Activated CD4-positive, alpha-beta memory T cell treated with anti-CD3 and anti-CD28 coated beads for 36 hours (primary cell): ENCODE results near the gene PDLIM4. TPM values are rescaled to one million over a fixed set of nuclear protein-coding genes. Genes with fewer than 3 reads are reported as not detected.

Source experiments
- CTCF ChIA-PET: fragments of 350-600 bp; sonication (Branson Sonifier 250); formaldehyde crosslinking; loops from one replicate; lab custom pipeline; 2021; ENCODE audit warnings: antibody characterized with exemption, inconsistent platforms; lab: Charles Lee
- POLR2A ChIA-PET: fragments of 350-600 bp; sonication (Branson Sonifier 250); formaldehyde crosslinking; loops from one replicate; lab custom pipeline; 2021; ENCODE audit warnings: antibody characterized with exemption; lab: Charles Lee
- DNase-seq: peaks from one replicate; pipeline ENCODE4 v3.0.0-alpha.2; 2020
- H3K27ac Mint-ChIP-seq: one replicate; pipeline ENCODE4 v1.8.0; 2021; ENCODE audit warnings: mixed read lengths
- H3K27me3 Mint-ChIP-seq: one replicate; pipeline ENCODE4 v1.8.0; 2021; ENCODE audit warnings: mixed read lengths
- H3K36me3 Mint-ChIP-seq: one replicate; pipeline ENCODE4 v1.8.0; 2021; ENCODE audit warnings: mixed read lengths
- H3K4me1 Mint-ChIP-seq: one replicate; pipeline ENCODE4 v1.8.0; 2021; ENCODE audit warnings: low read depth, mixed read lengths
- H3K4me3 Mint-ChIP-seq: one replicate; pipeline ENCODE4 v1.8.0; 2021; ENCODE audit warnings: mild to moderate bottlenecking, mixed read lengths
- H3K9me3 Mint-ChIP-seq: one replicate; pipeline ENCODE4 v1.8.0; 2021; ENCODE audit warnings: mixed read lengths
- intact Hi-C: fragments of 100-400 bp; cut with micrococcal nuclease; formaldehyde crosslinking; loops from one replicate; pipeline ENCODE4 v1.15.1; 2023
- microRNA-seq: library from miRNA; unstranded; fragments of <30 nt; microRNA quantifications from one replicate; pipeline ENCODE4 v1.2.0, GENCODE V29; 2022; ENCODE audit warnings: borderline number of aligned reads, borderline microRNAs expressed, borderline replicate concordance
- total RNA-seq, 2 experiments: library from RNA; stranded (reverse); gene quantifications; one replicate each; pipeline ENCODE4 v1.2.3, GENCODE V29; 2021

The PDLIM4 gene
- total RNA-seq, 2 experiments from 2014 or later = not detected

DNA sequence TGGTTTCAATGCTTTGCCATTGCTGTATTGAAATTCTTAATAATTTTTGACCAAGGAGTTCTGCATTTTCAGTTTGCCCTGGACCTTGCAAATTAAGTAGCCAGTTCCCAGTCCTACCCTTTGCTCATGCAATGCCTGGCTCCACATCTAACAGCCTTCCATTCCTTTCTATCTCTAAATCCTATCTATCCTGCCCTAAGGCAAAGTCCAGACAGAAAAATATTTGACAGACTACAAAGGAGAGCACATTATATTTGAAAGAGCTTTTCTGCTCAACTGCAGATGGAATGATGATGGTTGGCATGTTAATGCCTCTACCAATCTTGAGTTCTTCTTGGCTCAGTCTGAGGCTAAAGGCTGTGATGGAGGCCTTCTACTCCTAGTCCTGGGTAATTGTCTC is 52.2 kb downstream of the PDLIM4 start:
- no peak overlapping the region for H3K4me3 Mint-ChIP-seq
- H3K27me3 Mint-ChIP-seq = no peaks in the 10 kb centered on the region
- no peaks in the 10 kb centered on the region for H3K4me1 Mint-ChIP-seq
- H3K9me3 Mint-ChIP-seq = peaks cover 10% of the 10 kb centered on the region
- no peak for DNase-seq
- POLR2A ChIA-PET = no interaction called here
- CTCF ChIA-PET = interaction anchor here (1.6 kb wide), 1 partner anchor 71 kb away, joined by 5 read pairs; no protein-coding TSS in a partner anchor
- no peaks in the 10 kb centered on the region for H3K36me3 Mint-ChIP-seq
- intact Hi-C loops = no loop called here
- H3K27ac Mint-ChIP-seq = no peak overlapping the region

DNA sequence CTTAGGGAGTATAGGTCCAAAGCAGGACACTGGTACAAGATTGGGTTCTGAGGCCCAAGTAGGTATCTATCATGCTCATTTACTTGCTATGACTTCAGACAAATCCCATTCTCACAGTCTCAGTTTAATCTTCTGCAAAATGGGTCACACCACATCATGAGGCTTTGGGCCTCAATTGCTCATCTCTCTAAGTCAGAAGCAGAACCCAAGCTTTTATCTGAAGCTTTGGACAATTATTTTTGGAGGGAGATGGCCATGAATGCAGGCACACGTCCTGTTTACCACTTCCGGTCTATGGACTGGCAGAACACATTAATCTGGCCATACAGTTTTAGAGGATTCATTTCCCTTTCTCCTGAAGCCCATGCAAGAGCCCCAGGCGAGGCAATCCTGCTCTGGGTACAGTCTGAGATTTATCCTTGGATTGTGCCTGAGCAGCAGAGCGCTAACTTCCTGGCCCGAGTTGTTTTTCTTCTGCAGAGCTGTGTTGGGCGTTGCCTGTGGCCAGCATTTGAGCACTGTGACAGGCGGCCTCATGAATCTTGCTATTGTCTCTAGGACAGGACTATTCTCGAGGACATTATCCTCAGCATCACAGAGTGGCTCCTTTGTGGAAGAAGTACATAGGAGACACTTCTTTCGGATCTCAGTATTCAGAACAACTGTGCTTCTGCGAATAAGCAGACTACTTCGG is 52.8 kb downstream of the PDLIM4 start:
- intact Hi-C loops = no loop called here
- Mint-ChIP-seq H3K36me3 (no peaks in the 10 kb centered on the region), H3K27me3 (no peaks in the 10 kb centered on the region), H3K9me3 (peaks cover 6% of the 10 kb centered on the region), H3K27ac (no peak overlapping the region), H3K4me3 (no peak overlapping the region), H3K4me1 (no peaks in the 10 kb centered on the region)
- DNase-seq = no peak
- CTCF ChIA-PET = interaction anchor here (1.6 kb wide), 1 partner anchor 72 kb away, joined by 5 read pairs; no protein-coding TSS in a partner anchor
- POLR2A ChIA-PET = no interaction called here

DNA sequence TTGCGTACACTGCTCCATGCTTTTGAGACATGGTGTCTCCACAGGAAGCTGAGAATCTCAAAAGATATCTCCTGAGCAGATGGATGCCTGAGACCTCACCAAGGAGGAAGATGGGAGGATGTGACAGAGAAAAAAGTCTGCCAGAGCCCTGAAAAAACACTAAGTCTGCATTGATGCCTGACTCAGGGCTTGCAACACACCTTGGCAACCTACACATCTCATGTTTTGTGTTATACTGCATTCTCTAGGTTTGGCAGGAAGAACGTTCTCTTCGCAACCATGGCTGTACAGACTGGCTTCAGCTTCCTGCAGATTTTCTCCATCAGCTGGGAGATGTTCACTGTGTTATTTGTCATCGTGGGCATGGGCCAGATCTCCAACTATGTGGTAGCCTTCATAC is 55.9 kb downstream of the PDLIM4 start:
- no peak for DNase-seq
- intact Hi-C loops = no loop called here
- Mint-ChIP-seq H3K4me3 (no peak overlapping the region), H3K36me3 (no peaks in the 10 kb centered on the region), H3K27me3 (no peaks in the 10 kb centered on the region), H3K9me3 (no peaks in the 10 kb centered on the region), H3K27ac (no peak overlapping the region), H3K4me1 (no peaks in the 10 kb centered on the region)
- CTCF ChIA-PET = interaction anchor here (1.2 to 1.5 kb wide), 2 partner anchors 21 to 75 kb away, joined by 3 read pairs; no protein-coding TSS in a partner anchor
- POLR2A ChIA-PET = no interaction called here

DNA sequence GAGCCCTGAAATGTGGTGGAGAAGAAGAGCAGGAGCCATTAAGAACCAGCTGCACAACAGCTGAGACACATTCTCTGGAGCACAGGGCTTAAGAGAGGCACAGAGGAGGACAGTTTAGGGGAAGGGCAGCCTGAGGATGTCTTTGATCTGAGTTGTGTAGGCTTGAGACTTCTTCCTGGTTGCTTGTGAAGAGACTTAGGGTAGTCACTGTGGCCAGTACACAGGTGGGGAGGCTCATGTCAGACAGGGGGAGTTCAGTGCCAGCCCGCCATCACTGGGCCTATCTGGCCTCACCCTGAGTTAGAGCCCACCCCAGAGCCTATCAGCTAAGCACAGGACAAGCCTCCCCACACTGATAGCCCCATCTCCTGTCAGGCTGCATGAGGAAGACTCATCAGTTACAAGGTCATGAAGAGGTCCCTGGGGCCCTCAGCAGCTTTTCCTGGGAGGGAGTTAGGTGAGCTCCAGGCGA is 56.5 kb downstream of the PDLIM4 start:
- ChIA-PET CTCF (interaction anchor here (1.5 kb wide), 1 partner anchor 76 kb away, joined by 3 read pairs; no protein-coding TSS in a partner anchor), POLR2A (no interaction called here)
- no peaks in the 10 kb centered on the region for H3K9me3 Mint-ChIP-seq
- no peak overlapping the region for H3K27ac Mint-ChIP-seq
- H3K4me3 Mint-ChIP-seq = no peak overlapping the region
- H3K4me1 Mint-ChIP-seq = no peaks in the 10 kb centered on the region
- no peak for DNase-seq
- intact Hi-C loops = no loop called here
- H3K36me3 Mint-ChIP-seq = no peaks in the 10 kb centered on the region
- no peaks in the 10 kb centered on the region for H3K27me3 Mint-ChIP-seq

DNA sequence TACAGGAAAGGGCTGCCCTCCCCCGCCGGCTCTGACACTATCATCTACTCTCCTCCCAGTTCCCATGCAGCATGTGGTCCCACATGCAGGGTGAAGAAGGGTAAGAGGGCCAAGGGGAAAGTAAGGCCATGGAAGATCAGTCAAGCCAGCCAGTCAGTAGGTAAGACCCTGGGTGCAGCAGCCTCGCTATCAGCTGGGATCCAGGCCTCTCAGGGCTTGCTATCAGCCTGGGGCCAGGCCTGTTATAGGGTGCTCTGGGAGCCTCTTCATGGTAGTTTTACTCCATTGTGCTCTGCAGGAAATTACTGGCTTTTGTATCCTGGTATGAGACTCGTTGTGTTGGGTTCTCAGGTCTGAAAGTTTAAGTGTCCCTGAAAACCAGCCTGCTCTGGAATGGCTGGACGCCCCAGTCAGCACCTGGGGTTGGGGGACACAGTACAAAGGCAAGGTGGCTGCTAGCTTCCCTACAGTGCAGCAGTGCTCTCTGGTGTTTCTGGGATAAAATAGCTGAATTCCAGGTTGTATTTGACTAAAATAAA is 58.1 kb downstream of the PDLIM4 start:
- POLR2A ChIA-PET = no interaction called here
- CTCF ChIA-PET = interaction anchor here (1.2 to 1.6 kb wide), 2 partner anchors 43 to 77 kb away, joined by 6 to 10 read pairs; no protein-coding TSS in a partner anchor
- Mint-ChIP-seq H3K4me1 (no peaks in the 10 kb centered on the region), H3K36me3 (no peaks in the 10 kb centered on the region), H3K9me3 (no peaks in the 10 kb centered on the region), H3K27ac (no peak overlapping the region), H3K4me3 (no peak overlapping the region), H3K27me3 (no peaks in the 10 kb centered on the region)
- intact Hi-C loops = no loop called here
- DNase-seq = no peak

DNA sequence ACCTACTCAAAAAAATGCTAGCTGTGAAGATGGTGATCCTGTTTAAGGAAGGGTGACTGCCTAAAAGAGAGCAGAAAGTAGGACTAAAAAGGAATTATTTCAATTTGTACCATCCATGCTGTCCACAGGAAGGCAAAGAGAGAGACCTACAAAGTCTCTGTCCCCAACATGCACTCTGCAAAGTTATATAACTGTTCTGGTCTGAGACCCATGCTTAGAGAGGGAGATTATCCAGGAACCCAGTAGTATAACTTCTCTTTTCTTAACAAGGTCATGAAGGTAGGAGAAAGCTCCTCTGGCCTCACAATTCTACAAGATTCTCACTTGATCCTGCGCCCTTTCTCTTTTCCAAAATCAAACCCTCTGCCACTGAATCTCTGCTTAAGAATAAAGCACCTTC is 62.5 kb downstream of the PDLIM4 start:
- ChIA-PET CTCF (interaction anchor here (1.2 kb wide), 1 partner anchor 81 kb away, joined by 3 read pairs; no protein-coding TSS in a partner anchor), POLR2A (no interaction called here)
- Mint-ChIP-seq H3K4me3 (no peak overlapping the region), H3K36me3 (peaks cover 3% of the 10 kb centered on the region), H3K4me1 (no peaks in the 10 kb centered on the region), H3K9me3 (no peaks in the 10 kb centered on the region), H3K27me3 (no peaks in the 10 kb centered on the region), H3K27ac (no peak overlapping the region)
- intact Hi-C loops = no loop called here
- DNase-seq = no peak

DNA sequence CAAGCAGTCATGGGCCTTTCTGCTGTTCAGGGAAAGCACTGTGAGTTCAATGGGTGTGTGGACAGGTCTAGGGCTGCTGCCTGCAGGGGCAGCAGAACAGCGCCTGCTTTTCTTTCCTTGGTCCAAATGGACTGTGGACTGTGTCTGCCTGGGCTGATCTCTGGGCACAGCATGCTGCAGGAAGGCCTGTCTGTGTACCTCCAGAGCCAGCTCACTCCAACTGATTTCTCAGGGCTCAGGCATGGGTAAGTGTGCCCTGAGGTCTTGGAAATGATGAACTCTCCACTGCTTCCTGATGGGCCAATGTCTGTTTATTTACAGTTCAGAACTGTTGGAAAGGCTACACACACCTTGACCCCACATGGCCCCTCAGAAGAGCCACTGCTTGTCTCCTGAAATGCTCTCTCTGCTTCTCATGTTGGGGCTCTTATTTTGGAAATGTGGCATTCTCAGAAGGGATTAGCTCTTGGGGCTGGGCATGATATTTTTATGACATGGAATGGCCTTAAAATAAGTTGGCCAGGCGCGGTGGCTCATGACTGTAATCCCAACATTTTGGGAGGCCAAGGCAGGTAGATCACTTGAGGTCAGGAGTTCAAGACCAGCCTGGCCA is 63.7 kb downstream of the PDLIM4 start:
- H3K9me3 Mint-ChIP-seq = no peaks in the 10 kb centered on the region
- H3K36me3 Mint-ChIP-seq = peaks cover 3% of the 10 kb centered on the region
- no peak for DNase-seq
- no peaks in the 10 kb centered on the region for H3K4me1 Mint-ChIP-seq
- no peak overlapping the region for H3K27ac Mint-ChIP-seq
- ChIA-PET CTCF (no interaction called here), POLR2A (no interaction called here)
- H3K27me3 Mint-ChIP-seq = no peaks in the 10 kb centered on the region
- H3K4me3 Mint-ChIP-seq = no peak overlapping the region
- intact Hi-C loops = no loop called here

DNA sequence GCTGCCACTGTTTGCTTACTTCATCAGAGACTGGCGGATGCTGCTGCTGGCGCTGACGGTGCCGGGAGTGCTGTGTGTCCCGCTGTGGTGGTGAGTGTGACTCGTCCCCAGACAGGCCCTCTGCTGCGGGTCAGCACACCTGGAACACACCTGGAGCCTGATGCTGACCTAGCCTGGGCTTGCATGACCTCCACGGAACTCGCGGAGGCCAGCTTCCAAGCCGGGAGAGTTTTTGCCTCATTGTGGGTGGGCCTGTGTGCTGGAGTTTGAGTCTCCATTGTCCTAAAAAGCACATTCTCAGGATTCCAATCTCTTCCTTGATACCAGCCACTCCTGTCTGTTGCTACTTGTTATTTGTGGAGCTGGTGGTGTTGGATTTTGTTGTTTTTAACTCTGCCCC is 64.8 kb downstream of the PDLIM4 start:
- H3K36me3 Mint-ChIP-seq = peaks cover 3% of the 10 kb centered on the region
- ChIA-PET CTCF (no interaction called here), POLR2A (no interaction called here)
- DNase-seq = no peak
- H3K4me1 Mint-ChIP-seq = no peaks in the 10 kb centered on the region
- no peaks in the 10 kb centered on the region for H3K9me3 Mint-ChIP-seq
- no peak overlapping the region for H3K4me3 Mint-ChIP-seq
- no peak overlapping the region for H3K27ac Mint-ChIP-seq
- intact Hi-C loops = no loop called here
- no peaks in the 10 kb centered on the region for H3K27me3 Mint-ChIP-seq

Small RNA genes lying within 50 kb of the gene (microRNA-seq; reads per million reads assigned to microRNA genes)
- gene MIR6830 = not detected

Other genes starting within 250 kb of the PDLIM4 start
- gene ACSL6, start 246.0 kb upstream of the PDLIM4 start, total RNA-seq = 1 to 10 TPM; 5.6 to 6.0 TPM
- 10 to 100 TPM; 23.1 to 23.3 TPM for gene IL3, start 197.0 kb upstream of the PDLIM4 start, total RNA-seq
- gene CSF2, start 183.9 kb upstream of the PDLIM4 start, total RNA-seq = 100 to 1,000 TPM; 125 to 128 TPM
- gene P4HA2, start 29.8 kb upstream of the PDLIM4 start, total RNA-seq = 1 to 10 TPM; 6.0 to 6.1 TPM
- 1 to 10 TPM; 1.3 to 1.5 TPM for gene SLC22A4, start 36.7 kb downstream of the PDLIM4 start, total RNA-seq
- 1 to 10 TPM; 2.8 to 3.6 TPM for gene SLC22A5, start 112.0 kb downstream of the PDLIM4 start, total RNA-seq
- 100 to 1,000 TPM; 104 to 106 TPM for gene IRF1, start 233.1 kb downstream of the PDLIM4 start, total RNA-seq